MCF 10A (cell line): Measurements from ENCODE around the gene COMTD1. TPM values are rescaled to one million over a fixed set of nuclear protein-coding genes. Genes with fewer than 3 reads are reported as not detected.
A peak's percentile ranks its signal among the peaks of the same experiment; 100 is the strongest.

Experiments used
- BruUV-seq: library from RNA; stranded (reverse); fragments of 400-500 nt; replicated peaks from 2 replicates; lab custom pipeline; 2021; lab: Mats Ljungman, UMichigan
- CTCF ChIA-PET: fragments of 300-600 bp; sonication (Branson Sonifier 250); formaldehyde crosslinking; extraction: SDS; loops from one replicate; lab custom pipeline; 2021; ENCODE audit warnings: antibody characterized with exemption, inconsistent platforms; lab: Yijun Ruan, JAX
- POLR2A ChIA-PET: fragments of 300-600, 350-650 bp; sonication (Branson Sonifier 250); formaldehyde crosslinking; extraction: SDS; loops from one replicate; lab custom pipeline; 2020; ENCODE audit warnings: antibody characterized with exemption, inconsistent platforms; lab: Yijun Ruan, JAX
- DNase-seq: peaks from one replicate; pipeline ENCODE4 v3.0.0-alpha.2; 2018; ENCODE audit not compliant: unreplicated experiment
- H3K27ac Mint-ChIP-seq: one replicate; pipeline ENCODE4 v1.8.0; 2022; ENCODE audit warnings: mild to moderate bottlenecking, low read depth, mixed read lengths; ENCODE audit not compliant: unreplicated experiment
- H3K27me3 Mint-ChIP-seq: one replicate; pipeline ENCODE4 v1.8.0; 2022; ENCODE audit warnings: mixed read lengths; ENCODE audit not compliant: insufficient read depth, unreplicated experiment
- H3K36me3 Mint-ChIP-seq: one replicate; pipeline ENCODE4 v1.8.0; 2022; ENCODE audit warnings: mild to moderate bottlenecking, moderate library complexity, mixed read lengths; ENCODE audit not compliant: insufficient read depth, unreplicated experiment
- H3K4me1 Mint-ChIP-seq: one replicate; pipeline ENCODE4 v1.8.0; 2022; ENCODE audit warnings: mixed read lengths; ENCODE audit not compliant: insufficient read depth, unreplicated experiment
- H3K4me3 Mint-ChIP-seq: one replicate; pipeline ENCODE4 v1.8.0; 2022; ENCODE audit warnings: mild to moderate bottlenecking, moderate library complexity, mixed read lengths; ENCODE audit not compliant: unreplicated experiment
- H3K9me3 Mint-ChIP-seq: one replicate; pipeline ENCODE4 v1.8.0; 2022; ENCODE audit warnings: mixed read lengths; ENCODE audit not compliant: unreplicated experiment
- intact Hi-C: fragments of 100-400 bp; cut with micrococcal nuclease; formaldehyde crosslinking; loops from 2 replicates; pipeline ENCODE4 v1.14.1; 2022
- total RNA-seq: library from RNA; stranded (reverse); gene quantifications from 2 replicates; pipeline ENCODE4 v1.2.3, GENCODE V29; 2022
- TF ChIP-seq, protein P1 (sequence below): fragments of 200-600 bp; IDR thresholded peaks from one replicate; pipeline ENCODE4 v1.8.0; 2022; ENCODE audit warnings: antibody characterized with exemption, mild to moderate bottlenecking; ENCODE audit not compliant: unreplicated experiment

The COMTD1 gene
- total RNA-seq, 1 experiment from 2014 or later = 34.3 TPM

DNA sequence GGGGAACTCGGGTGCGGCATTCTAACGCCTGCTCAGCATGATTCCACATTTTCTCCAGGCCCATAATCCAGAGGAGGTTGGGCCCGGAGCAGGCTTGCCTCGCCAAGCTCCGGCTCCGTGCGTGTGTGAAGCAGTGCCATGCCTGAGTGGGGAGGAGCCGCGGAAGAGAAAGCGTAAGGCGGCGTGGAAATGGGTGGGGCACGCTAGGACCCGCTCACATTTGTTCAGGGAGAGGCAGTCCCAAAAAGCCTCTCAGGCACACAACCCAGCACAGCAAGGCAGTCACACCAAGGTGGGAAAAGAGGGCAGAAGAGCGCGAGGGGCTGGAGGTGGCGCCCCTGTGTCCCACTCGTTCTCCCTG is 25.9 kb downstream of the COMTD1 start:
- TSS peak; percentile 88 for BruUV-seq
- intact Hi-C loops = loop anchor here (2.0 kb wide), 1 partner anchor 21 kb away; no protein-coding TSS in a partner anchor
- Mint-ChIP-seq H3K4me1 (peaks cover 26% of the 10 kb centered on the region), H3K9me3 (no peaks in the 10 kb centered on the region), H3K27me3 (no peaks in the 10 kb centered on the region), H3K4me3 (peak overlapping the region; percentile 79), H3K36me3 (peaks cover 41% of the 10 kb centered on the region), H3K27ac (peak overlapping the region; percentile 92)
- POLR2A ChIA-PET = interaction anchor here (0.6 to 18.0 kb wide), 19 partner anchors 8 to 1301 kb away, joined by 3 to 615 read pairs (median 5); partner anchors contain the start of genes ADK, AP3M1, COMTD1 and SAMD8
- TF ChIP-seq, protein P1, sequence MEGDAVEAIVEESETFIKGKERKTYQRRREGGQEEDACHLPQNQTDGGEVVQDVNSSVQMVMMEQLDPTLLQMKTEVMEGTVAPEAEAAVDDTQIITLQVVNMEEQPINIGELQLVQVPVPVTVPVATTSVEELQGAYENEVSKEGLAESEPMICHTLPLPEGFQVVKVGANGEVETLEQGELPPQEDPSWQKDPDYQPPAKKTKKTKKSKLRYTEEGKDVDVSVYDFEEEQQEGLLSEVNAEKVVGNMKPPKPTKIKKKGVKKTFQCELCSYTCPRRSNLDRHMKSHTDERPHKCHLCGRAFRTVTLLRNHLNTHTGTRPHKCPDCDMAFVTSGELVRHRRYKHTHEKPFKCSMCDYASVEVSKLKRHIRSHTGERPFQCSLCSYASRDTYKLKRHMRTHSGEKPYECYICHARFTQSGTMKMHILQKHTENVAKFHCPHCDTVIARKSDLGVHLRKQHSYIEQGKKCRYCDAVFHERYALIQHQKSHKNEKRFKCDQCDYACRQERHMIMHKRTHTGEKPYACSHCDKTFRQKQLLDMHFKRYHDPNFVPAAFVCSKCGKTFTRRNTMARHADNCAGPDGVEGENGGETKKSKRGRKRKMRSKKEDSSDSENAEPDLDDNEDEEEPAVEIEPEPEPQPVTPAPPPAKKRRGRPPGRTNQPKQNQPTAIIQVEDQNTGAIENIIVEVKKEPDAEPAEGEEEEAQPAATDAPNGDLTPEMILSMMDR = no peak
- no peak for DNase-seq
- CTCF ChIA-PET = interaction anchor here (0.7 to 3.8 kb wide), 8 partner anchors 9 to 623 kb away, joined by 3 to 34 read pairs (median 8); partner anchors contain the start of genes COMTD1 and SAMD8

- intact Hi-C loops = no loop called here
- Mint-ChIP-seq H3K27ac (peak overlapping the region; percentile 92), H3K27me3 (no peaks in the 10 kb centered on the region), H3K4me1 (peaks cover 32% of the 10 kb centered on the region), H3K9me3 (no peaks in the 10 kb centered on the region), H3K36me3 (peaks cover 35% of the 10 kb centered on the region), H3K4me3 (peak overlapping the region; percentile 79)
- POLR2A ChIA-PET = interaction anchor here (0.6 to 18.0 kb wide), 16 partner anchors 8 to 1058 kb away, joined by 3 to 615 read pairs (median 5); partner anchors contain the start of genes ADK, AP3M1, COMTD1 and SAMD8
- BruUV-seq = no TSS peak
- TF ChIP-seq, protein P1 = no peak
- DNase-seq = no peak
- CTCF ChIA-PET = interaction anchor here (0.6 to 4.4 kb wide), 10 partner anchors 9 to 623 kb away, joined by 3 to 34 read pairs (median 8); partner anchors contain the start of genes COMTD1 and SAMD8
Measured at GRCh38 chr10:75209086-75209920, 26.5 kb downstream of the COMTD1 start.

DNA sequence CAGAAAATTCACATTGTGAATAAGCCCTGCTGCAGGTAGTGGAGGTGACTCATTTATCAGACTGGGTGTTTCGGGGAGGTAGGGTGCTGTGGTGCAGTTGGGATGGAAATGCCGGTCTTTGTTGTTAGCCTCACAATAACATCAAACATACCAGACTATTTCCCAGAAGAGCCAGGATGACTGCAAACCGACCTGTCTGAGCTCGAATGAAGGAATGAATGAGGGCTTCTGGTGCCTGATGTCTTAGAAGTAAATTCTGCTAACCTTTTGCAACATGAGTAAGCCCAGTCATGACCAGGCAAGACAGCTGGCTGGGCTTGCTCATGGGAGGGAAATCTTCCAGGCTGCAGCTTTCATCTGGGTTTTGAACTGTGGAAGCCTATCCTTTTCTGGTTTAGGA is 27.6 kb downstream of the COMTD1 start:
- CTCF ChIA-PET = interaction anchor here (0.6 to 4.4 kb wide), 7 partner anchors 13 to 28 kb away, joined by 3 to 21 read pairs (median 4); partner anchors contain the start of gene COMTD1
- H3K36me3 Mint-ChIP-seq = peaks cover 24% of the 10 kb centered on the region
- H3K4me3 Mint-ChIP-seq = peak overlapping the region; percentile 56
- TF ChIP-seq, protein P1 = no peak
- H3K27ac Mint-ChIP-seq = peak overlapping the region; percentile 87
- H3K9me3 Mint-ChIP-seq = no peaks in the 10 kb centered on the region
- peak; percentile 82 for DNase-seq
- H3K27me3 Mint-ChIP-seq = no peaks in the 10 kb centered on the region
- intact Hi-C loops = no loop called here
- POLR2A ChIA-PET = interaction anchor here (0.8 to 18.0 kb wide), 8 partner anchors 8 to 97 kb away, joined by 3 to 615 read pairs (median 10); partner anchors contain the start of genes COMTD1 and SAMD8
- H3K4me1 Mint-ChIP-seq = peaks cover 36% of the 10 kb centered on the region
- no TSS peak for BruUV-seq

DNA sequence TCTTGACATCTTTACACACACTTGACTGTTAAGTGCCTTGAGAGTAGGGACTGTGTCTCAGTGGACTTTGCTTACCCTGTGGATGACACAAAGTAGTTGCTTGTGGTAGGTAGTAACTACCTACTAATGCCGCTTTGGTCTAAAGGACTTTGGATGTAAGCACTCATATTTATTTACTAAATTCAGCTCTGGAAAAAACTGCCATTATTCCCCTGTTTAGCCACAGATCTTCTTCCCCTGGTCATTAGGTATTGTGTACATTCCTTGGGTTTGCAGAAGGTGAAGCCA is 28.0 kb downstream of the COMTD1 start:
- CTCF ChIA-PET = interaction anchor here (0.6 to 4.4 kb wide), 7 partner anchors 13 to 28 kb away, joined by 3 to 21 read pairs (median 4); partner anchors contain the start of gene COMTD1
- intact Hi-C loops = no loop called here
- Mint-ChIP-seq H3K9me3 (no peaks in the 10 kb centered on the region), H3K27ac (no peak overlapping the region), H3K27me3 (no peaks in the 10 kb centered on the region), H3K36me3 (peaks cover 20% of the 10 kb centered on the region), H3K4me3 (no peak overlapping the region), H3K4me1 (peaks cover 39% of the 10 kb centered on the region)
- POLR2A ChIA-PET = interaction anchor here (0.6 to 18.0 kb wide), 11 partner anchors 8 to 1038 kb away, joined by 3 to 615 read pairs (median 5); partner anchors contain the start of genes COMTD1 and SAMD8
- no TSS peak for BruUV-seq
- DNase-seq = no peak
- TF ChIP-seq, protein P1 = no peak
